Spinal cord (tissue), 10 donors: ENCODE data around the gene PIP. TPM values are rescaled to one million over a fixed set of nuclear protein-coding genes. Genes with fewer than 3 reads are reported as not detected.
"Not testable (repeated sequence)": the region's sequence is repeated elsewhere in the genome, so short reads cannot be mapped to it uniquely, and the experiment has no call there.

ENCODE experiments used
- DNase-seq, 6 donors: peaks; one replicate each; pipeline versions ENCODE4 v3.0.0 to v3.0.0-alpha.2; 2013 to 2015; ENCODE audit warnings: low spot score in 6 of 6, low read depth in 4 of 6
- H3K27ac ChIP-seq: one replicate; pipeline ENCODE4 v1.5.1; 2013; ENCODE audit warnings: low read depth, low read length, control low read depth
- H3K27me3 ChIP-seq: one replicate; pipeline ENCODE4 v1.6.1; 2013; ENCODE audit warnings: low read length; ENCODE audit not compliant: control insufficient read depth, insufficient read depth
- H3K36me3 ChIP-seq: one replicate; pipeline ENCODE4 v1.6.1; 2013; ENCODE audit warnings: low read length; ENCODE audit not compliant: control insufficient read depth, insufficient read depth
- H3K4me1 ChIP-seq: one replicate; pipeline ENCODE4 v1.6.1; 2013; ENCODE audit warnings: low read length; ENCODE audit not compliant: control insufficient read depth, insufficient read depth
- H3K4me3 ChIP-seq: one replicate; pipeline ENCODE4 v1.5.1; 2013; ENCODE audit warnings: low read depth, low read length, control low read depth
- H3K9me3 ChIP-seq: one replicate; pipeline ENCODE4 v1.6.1; 2013; ENCODE audit warnings: low read length; ENCODE audit not compliant: control insufficient read depth, insufficient read depth
- WGBS: methylation state at CpG from one replicate; pipeline ENCODE4 v1.1.5; 2013; ENCODE audit warnings: missing lambda C conversion rate; ENCODE audit not compliant: insufficient coverage; 5-methylcytosine and 5-hydroxymethylcytosine counted together
- long read RNA-seq, 4 donors: transcript quantifications; one replicate each; lab custom pipeline, GENCODE V29; 2026
- polyA plus RNA-seq, 2 donors: library from polyadenylated mRNA; unstranded; fragments of 120-200 nt; gene quantifications; one replicate each; pipeline ENCODE4 v1.2.1, GENCODE V29; 2013; ENCODE audit not compliant: insufficient read length in 2 of 2
- total RNA-seq, 2 donors: library from RNA; depleted of rRNA in 1 of 2; stranded (reverse); fragments of 120-200 nt in 1 of 2; fragments of >200 nt in 1 of 2; gene quantifications; one replicate each; pipeline versions ENCODE4 v1.2.3 to v1.2.4, GENCODE V29; 2013 to 2014
- donor health status: healthy.

PIP gene
- total RNA-seq (not detected), polyA plus RNA-seq (not detected)
- long read RNA-seq, donor 1: 0 reads
- long read RNA-seq, donor 2: 0 reads
- long read RNA-seq, donor 3: 0 reads
- long read RNA-seq, donor 4: 0 reads

- WGBS: 76% methylated on average over 2 of the region's 4 CpGs
- Histone ChIP-seq H3K27me3 (no peaks in the 10 kb centered on the region), H3K36me3 (no peaks in the 10 kb centered on the region), H3K9me3 (no peaks in the 10 kb centered on the region), H3K4me3 (no peak within 1 kb of the TSS), H3K27ac (no peak within 1 kb of the TSS), H3K4me1 (no peaks in the 10 kb centered on the region)
- no peak for DNase-seq
Measured at GRCh38 chr7:143131781-143132180, at the start of gene PIP. PIP (plus strand) TSS chr7:143132077; CDS start chr7:143132117, 40 bp downstream.

- H3K9me3 ChIP-seq: peaks cover 1% of the 10 kb centered on the region
- no peak overlapping the region for H3K4me3 ChIP-seq
- no peaks in the 10 kb centered on the region for H3K27me3 ChIP-seq
- H3K27ac ChIP-seq: no peak overlapping the region
- whole genome bisulfite sequencing: no CpG with 5 or more reads among the region's 1 CpG
- H3K4me1 ChIP-seq: no peaks in the 10 kb centered on the region
- DNase-seq: no peak
- no peaks in the 10 kb centered on the region for H3K36me3 ChIP-seq
Measured at GRCh38 chr7:143085109-143085508, 46.8 kb upstream of the PIP start.

GRCh38 chr7:143085610-143086009, 46.3 kb upstream of the PIP start:
- H3K4me3 ChIP-seq, H3K36me3 ChIP-seq, H3K4me1 ChIP-seq, DNase-seq, H3K27ac ChIP-seq, H3K27me3 ChIP-seq, H3K9me3 ChIP-seq: not testable (repeated sequence)
- no CpG with 5 or more reads among the region's 3 CpGs for WGBS

GRCh38 chr7:143088549-143089231, 43.2 kb upstream of the PIP start:
- H3K27me3 ChIP-seq, H3K27ac ChIP-seq, H3K9me3 ChIP-seq, DNase-seq, H3K36me3 ChIP-seq, H3K4me1 ChIP-seq, H3K4me3 ChIP-seq: not testable (repeated sequence)
- 95% methylated on average over 9 of the region's 16 CpGs for whole genome bisulfite sequencing

GRCh38 chr7:143096146-143096545, 35.7 kb upstream of the PIP start:
- Histone ChIP-seq H3K9me3 (peaks cover 11% of the 10 kb centered on the region), H3K4me3 (no peak overlapping the region), H3K27me3 (no peaks in the 10 kb centered on the region), H3K27ac (no peak overlapping the region), H3K36me3 (no peaks in the 10 kb centered on the region), H3K4me1 (no peaks in the 10 kb centered on the region)
- WGBS: 50% methylated on average over 1 of the region's 2 CpGs
- no peak for DNase-seq

GRCh38 chr7:143099579-143099978, 32.3 kb upstream of the PIP start:
- H3K27ac ChIP-seq: not testable (repeated sequence)

GRCh38 chr7:143104759-143105158, 27.1 kb upstream of the PIP start:
- H3K36me3 ChIP-seq: no peaks in the 10 kb centered on the region
- H3K27me3 ChIP-seq: no peaks in the 10 kb centered on the region
- H3K4me1 ChIP-seq: no peaks in the 10 kb centered on the region
- H3K27ac ChIP-seq: no peak overlapping the region
- DNase-seq: no peak
- H3K9me3 ChIP-seq: peaks cover 2% of the 10 kb centered on the region
- no peak overlapping the region for H3K4me3 ChIP-seq

More at GRCh38 chr7:143099579-143099978, 32.3 kb upstream of the PIP start:
- H3K27me3 ChIP-seq, H3K4me3 ChIP-seq, H3K4me1 ChIP-seq, DNase-seq, H3K36me3 ChIP-seq: not testable (repeated sequence)
- H3K9me3 ChIP-seq: peaks cover 11% of the 10 kb centered on the region
- no CpG with 5 or more reads among the region's 1 CpG for WGBS

- not testable (repeated sequence) for H3K4me3 ChIP-seq, H3K4me1 ChIP-seq, H3K9me3 ChIP-seq, DNase-seq, H3K36me3 ChIP-seq, H3K27me3 ChIP-seq, H3K27ac ChIP-seq
- 98% methylated on average over 3 of the region's 3 CpGs for WGBS
Measured at GRCh38 chr7:143108019-143108418, 23.9 kb upstream of the PIP start.

- WGBS: 97% methylated on average over 3 of the region's 3 CpGs
- no peaks in the 10 kb centered on the region for H3K36me3 ChIP-seq
- H3K27me3 ChIP-seq: no peaks in the 10 kb centered on the region
- no peak overlapping the region for H3K4me3 ChIP-seq
- H3K9me3 ChIP-seq: peaks cover 2% of the 10 kb centered on the region
- H3K27ac ChIP-seq: no peak overlapping the region
- no peaks in the 10 kb centered on the region for H3K4me1 ChIP-seq
- DNase-seq: no peak
Measured at GRCh38 chr7:143117395-143117794, 14.5 kb upstream of the PIP start.

- Histone ChIP-seq H3K27ac (no peak overlapping the region), H3K27me3 (no peaks in the 10 kb centered on the region), H3K9me3 (peaks cover 2% of the 10 kb centered on the region), H3K4me1 (no peaks in the 10 kb centered on the region), H3K4me3 (no peak overlapping the region), H3K36me3 (no peaks in the 10 kb centered on the region)
- WGBS: no CpG with 5 or more reads among the region's 3 CpGs
- DNase-seq: no peak
Measured at GRCh38 chr7:143120691-143121405, 11.0 kb upstream of the PIP start.
